NCI-H748 (cell line): ENCODE results near the gene SETD7.

Source experiments
- DNase-seq: peaks from one replicate; lab custom pipeline; 2025; ENCODE audit not compliant: unreplicated experiment; lab: John Stamatoyannopoulos, UW

SETD7 gene

GRCh38 chr4:139575072-139575471, 19.1 kb upstream of the SETD7 start:
- no peak for DNase-seq

- DNase-seq: no peak
Observed at GRCh38 chr4:139574641-139575040, 18.6 kb upstream of the SETD7 start.

GRCh38 chr4:139568206-139568955, 12.4 kb upstream of the SETD7 start:
- no peak for DNase-seq

- no peak for DNase-seq
Observed at GRCh38 chr4:139567159-139567870, 11.3 kb upstream of the SETD7 start.

GRCh38 chr4:139564502-139564901, 8.5 kb upstream of the SETD7 start:
- DNase-seq: no peak

GRCh38 chr4:139563515-139563914, 7.5 kb upstream of the SETD7 start:
- no peak for DNase-seq

GRCh38 chr4:139562839-139563238, 6.8 kb upstream of the SETD7 start:
- DNase-seq: no peak

- no peak for DNase-seq
Observed at GRCh38 chr4:139562067-139562684, 6.2 kb upstream of the SETD7 start.

- DNase-seq: peak; percentile 4
Observed at GRCh38 chr4:139560406-139561104, 4.5 kb upstream of the SETD7 start.

- no peak for DNase-seq
Observed at GRCh38 chr4:139559687-139560086, 3.7 kb upstream of the SETD7 start.

- no peak for DNase-seq
Observed at GRCh38 chr4:139559089-139559479, 3.1 kb upstream of the SETD7 start.

- no peak for DNase-seq
Observed at GRCh38 chr4:139558235-139559088, 2.4 kb upstream of the SETD7 start.

- no peak for DNase-seq
Observed at GRCh38 chr4:139557556-139558110, 1.6 kb upstream of the SETD7 start.

- peak; percentile 91 for DNase-seq
Observed at GRCh38 chr4:139556724-139557555, 921 bp upstream of the SETD7 start.

- DNase-seq: peak; percentile 51
Observed at GRCh38 chr4:139555705-139556070, 331 bp downstream of the SETD7 start.

GRCh38 chr4:139554893-139555704, 920 bp downstream of the SETD7 start:
- peak; percentile 84 for DNase-seq

GRCh38 chr4:139554642-139554892, 1.5 kb downstream of the SETD7 start:
- DNase-seq: no peak

- DNase-seq: no peak
Observed at GRCh38 chr4:139553751-139554641, 2.0 kb downstream of the SETD7 start.
